T1000 (cell line): ENCODE data around the gene SC5D.

Source experiments
- DNase-seq: peaks from one replicate; lab custom pipeline; 2025; ENCODE audit warnings: mixed read lengths; lab: John Stamatoyannopoulos, UW

Gene SC5D

DNA sequence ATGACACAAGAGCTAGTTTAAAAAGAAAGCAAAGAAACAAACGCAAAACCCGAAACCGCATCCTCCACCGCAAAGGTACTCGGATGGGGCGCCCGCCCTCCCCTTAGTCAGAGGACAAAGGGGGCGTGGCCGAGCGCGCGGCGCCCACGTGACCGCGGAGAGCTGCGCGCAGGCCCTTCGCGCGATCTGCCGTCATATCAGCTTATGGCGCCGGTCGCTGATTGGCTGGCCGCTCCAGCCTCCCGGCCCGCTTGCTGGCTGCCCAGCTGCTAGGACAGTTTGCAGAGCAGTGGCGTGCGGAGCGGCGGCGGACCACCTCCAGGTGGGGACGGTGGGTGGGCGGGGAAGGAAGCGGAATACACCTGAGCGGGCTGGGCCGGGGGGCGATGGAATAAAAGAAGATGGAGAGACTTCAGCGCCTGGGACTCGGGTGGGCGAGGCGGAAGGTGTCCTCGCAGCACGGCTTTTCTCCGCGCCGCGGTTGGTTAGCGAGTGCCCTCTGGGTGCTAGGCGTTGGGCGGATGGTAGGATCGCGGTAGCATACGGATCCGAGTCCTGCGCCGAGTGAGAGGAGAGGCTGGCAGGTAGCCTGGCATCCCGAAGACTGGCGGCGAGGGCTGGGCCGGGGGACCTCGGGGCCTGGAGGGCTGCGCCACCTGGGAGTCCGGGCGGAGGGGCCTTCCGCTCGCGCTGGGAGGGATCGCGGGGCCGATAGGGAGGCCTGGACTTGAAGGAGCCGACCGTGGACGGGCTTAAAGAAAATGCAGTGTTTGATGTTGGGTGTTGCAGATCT is at the start of gene SC5D:
Gene SC5D, plus strand, starts transcription at position 277 of the 793 bp plus-strand sequence. CDS start 10,605 bp downstream, outside the sequence.
- peak; percentile 69 for DNase-seq

GRCh38 chr11:121244884-121245283 is 47.7 kb upstream of the SC5D start:
- DNase-seq = no peak

- no peak for DNase-seq
Observed at GRCh38 chr11:121246021-121246768, 46.4 kb upstream of the SC5D start.

- DNase-seq = no peak
Observed at GRCh38 chr11:121246769-121247035, 45.9 kb upstream of the SC5D start.

DNA sequence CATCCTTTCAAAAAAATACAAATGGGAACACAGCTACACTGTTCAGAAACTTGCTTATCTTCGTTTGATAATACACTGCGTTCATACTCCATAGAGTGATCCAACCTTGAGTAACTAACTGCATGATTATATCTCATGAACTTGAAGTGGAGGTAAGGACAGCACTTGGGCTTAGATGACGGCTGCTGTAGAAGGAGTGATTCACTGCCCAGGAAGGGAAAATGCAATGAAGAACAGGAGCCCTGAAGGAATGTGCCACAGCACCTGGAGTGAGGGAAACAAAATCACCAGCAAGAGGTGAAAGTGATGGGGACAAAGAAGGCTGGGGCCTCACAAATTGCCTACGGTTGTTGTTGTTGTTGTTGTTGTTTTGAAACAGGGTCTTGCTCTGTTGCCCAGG is 44.1 kb upstream of the SC5D start:
- DNase-seq = no peak

DNA sequence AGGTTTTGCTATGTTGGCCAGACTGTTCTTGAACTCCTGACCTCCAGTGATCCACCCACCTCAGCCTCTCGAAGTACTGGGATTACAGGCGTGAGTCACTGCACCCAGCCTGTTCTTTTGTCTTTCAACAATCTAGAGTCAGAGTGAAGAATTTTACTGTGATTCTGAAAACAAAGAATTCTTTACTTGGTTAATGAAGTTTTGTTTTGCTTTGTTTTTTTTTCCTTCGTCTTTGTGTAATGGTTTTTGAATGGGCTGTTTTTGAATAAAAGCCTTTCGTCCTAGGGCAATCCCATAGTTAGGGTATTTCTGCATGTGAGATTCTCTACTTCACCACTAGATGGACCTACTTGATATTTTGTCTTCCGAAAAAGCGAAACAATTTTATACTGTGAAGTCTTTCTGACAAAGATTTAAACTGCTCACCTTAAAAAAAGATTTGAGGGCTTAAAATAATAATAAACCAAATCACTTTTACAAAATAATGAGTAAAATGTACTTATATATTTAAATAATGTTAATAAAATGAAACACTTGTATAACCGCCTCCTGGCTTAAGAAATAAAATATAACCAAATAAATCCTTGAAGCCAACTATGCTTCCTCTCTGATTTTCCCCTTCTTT is 43.4 kb upstream of the SC5D start:
- DNase-seq = no peak

DNA sequence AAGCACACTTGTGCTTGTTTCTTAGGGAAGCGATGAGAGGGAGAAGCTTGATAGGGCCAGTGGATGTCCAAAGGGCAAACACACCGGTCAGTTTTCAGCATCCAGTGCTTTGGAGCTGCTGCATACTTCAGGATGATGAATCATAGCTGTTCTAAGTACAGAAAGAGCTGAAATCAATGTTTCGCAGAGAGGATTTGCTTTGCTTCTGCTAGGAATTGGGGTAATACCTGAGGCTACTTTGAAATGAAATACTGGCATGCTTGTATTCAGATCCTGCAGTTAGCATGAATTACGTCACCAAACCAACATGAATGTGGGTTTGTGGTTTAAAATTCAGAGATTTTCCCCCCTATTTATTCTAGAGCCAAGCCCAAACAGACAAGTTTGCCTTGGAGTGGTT is 41.7 kb upstream of the SC5D start:
- no peak for DNase-seq

GRCh38 chr11:121253951-121254350 is 38.6 kb upstream of the SC5D start:
- DNase-seq = no peak

- no peak for DNase-seq
Observed at GRCh38 chr11:121254756-121255155, 37.8 kb upstream of the SC5D start.

- DNase-seq = no peak
Observed at GRCh38 chr11:121255473-121256125, 37.0 kb upstream of the SC5D start.

DNA sequence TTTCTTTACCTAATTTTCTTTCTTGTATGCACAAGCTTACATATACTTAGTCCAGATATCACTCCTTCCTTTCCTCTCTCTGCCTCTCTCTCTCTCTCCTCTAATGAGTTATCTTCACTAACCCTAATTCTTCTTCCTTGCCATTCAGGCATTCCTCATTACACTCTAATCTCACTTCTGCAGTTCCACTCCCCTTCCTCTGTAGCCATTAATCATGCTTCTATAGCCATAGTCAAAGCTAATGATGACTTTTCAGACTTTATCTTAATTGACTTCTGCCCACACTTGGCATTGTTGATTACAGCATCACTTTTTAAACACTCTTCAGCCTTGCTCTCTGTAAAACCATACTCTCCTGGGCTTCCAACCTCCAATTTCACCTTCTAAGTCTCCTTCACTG is 35.3 kb upstream of the SC5D start:
- DNase-seq = no peak

DNA sequence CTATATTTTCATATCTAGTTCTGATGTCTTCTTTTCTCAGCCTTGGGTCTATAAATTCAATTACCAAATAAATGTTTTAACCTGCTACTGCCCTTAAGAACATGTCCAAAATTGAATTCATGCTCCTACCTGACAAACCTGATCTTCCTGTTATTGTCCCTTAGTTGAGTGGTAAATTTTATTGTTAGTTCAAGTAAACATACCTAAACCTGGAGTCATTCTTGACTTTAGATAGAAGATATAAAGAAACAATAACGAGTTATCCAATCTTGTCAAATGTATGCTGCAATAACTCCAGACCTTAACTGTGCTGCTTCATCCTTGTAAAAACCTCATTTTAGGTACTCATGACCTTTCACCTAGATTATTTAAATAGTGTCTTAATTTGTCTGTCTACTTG is 34.6 kb upstream of the SC5D start:
- DNase-seq = no peak

GRCh38 chr11:121265586-121265985 is 27.0 kb upstream of the SC5D start:
- DNase-seq = no peak

DNA sequence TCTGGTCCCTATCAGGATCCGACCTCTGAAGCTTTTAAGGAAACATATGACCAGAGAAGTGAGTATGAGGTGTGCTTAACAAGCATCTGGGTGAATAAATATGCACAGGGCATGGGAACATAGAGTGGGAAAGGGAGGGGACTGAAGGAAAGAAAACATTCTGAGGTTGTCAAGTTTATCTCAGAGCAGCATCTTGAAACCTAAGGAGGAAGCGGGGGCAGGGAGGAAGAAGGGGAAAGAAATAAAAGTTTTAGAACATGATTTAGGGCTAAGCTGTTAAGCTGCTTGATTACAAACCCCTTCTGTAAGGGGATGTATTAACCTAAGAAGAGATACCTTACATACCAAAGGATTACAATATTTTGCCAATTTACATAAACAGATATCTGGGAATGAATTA is 24.0 kb upstream of the SC5D start:
- DNase-seq = no peak

GRCh38 chr11:121270001-121270678 is 22.4 kb upstream of the SC5D start:
- DNase-seq = no peak

- no peak for DNase-seq
Observed at GRCh38 chr11:121274332-121274991, 18.1 kb upstream of the SC5D start.

GRCh38 chr11:121281698-121282097 is 10.9 kb upstream of the SC5D start:
- no peak for DNase-seq

DNA sequence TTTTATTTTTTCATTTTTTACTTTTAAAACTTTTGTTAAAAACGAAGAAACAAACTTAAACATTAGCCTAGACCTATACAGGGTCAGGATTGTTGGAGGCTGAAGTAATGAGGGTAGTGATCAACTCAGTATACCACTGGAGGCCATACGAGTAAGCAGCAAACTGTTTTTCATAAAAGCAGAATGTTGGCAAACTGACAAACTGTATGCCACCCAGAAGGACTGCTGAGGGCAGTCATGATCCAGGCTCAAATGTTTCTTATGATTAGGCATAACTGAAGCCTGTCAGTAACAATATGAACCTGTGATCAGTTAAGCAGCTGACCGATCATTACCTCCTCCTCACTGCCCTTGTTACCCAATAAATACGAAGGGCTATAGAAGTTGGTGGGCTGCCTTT is 10.2 kb upstream of the SC5D start:
- DNase-seq = no peak

DNA sequence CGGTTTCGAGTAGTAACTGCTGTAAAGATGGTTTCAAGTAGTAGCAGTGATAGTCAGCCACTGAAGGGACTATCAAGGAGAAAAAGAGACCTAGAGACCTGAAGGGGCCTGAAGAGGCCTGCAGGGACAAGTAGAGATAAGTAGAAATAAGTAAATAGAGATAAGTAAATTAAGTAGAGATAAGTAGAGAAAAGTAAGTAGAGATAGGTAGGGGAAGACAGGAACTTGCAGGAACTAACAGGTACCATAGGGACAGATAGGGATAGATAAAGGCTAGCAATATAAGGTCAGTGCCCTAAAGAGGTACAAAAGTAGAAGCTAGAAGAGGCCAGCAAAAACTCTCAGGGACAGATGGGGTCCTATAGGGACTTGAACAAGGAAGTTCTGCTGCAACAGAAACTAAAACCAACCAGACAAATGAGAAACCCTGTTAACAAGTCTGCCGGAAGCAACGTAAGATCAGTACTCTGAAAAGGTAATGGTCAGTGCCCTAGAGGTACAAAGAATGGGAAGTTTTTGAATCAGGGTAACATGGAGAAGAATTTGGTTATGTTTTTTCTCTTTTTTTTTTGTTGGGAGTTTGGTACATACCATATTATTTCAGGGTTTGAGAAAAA is 9.6 kb upstream of the SC5D start:
- no peak for DNase-seq

DNA sequence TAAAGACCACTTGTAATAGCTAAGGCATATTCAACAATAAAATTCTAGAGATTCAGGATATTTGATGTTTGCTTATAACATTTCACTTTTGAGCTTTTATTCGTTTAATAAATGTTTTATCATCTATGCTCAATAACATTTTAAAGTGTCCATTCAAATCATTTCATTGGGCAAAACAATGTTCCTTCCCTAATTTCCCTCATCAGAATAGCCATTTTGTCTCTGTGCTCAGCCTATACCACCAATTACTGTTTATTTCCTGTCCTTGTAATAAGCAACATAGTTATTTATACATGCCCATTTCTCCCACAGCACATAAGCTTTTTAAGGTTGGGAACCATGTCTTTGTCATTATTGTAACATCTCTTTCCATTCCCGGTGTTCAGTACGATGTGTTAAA is 1.3 kb upstream of the SC5D start:
- DNase-seq = no peak

DNA sequence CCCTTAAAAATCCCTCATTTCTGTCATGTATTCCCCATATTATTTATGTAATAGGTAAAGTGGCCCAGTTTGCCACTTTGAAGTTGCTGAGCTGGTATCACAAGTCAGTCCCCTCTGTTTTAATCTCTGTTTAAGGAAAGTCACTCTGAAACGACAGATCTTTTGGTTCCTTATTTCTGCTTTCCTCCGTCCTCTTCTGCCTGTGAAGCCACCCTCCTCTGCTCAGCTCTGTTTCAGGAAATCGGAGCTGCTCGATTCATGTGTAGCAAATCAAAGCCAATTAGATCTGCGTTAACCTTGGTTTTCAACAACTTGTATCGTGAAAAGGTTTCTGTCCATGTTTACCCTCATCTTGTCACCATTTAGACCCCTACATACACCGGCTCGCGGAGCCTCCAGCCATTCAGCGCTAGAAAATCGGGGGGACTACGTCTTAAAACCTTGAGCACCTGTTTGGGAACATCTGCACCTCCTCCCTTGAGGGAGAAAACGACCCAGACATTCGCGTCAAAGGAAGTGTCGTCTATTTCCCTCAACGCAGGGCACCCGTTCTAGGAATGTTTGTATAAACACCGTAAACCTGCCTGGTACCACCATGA is 576 bp upstream of the SC5D start:
- no peak for DNase-seq
